Activated T-helper 1 cell treated with anti-CD3 and anti-CD28 coated beads, Interleukin-12 subunit alpha, Interleukin-12 subunit beta, Interleukin-2, Interleukin-4 antibody, amounts not matched to agents 30 ng/mL and 10 ng/mL and 1 ng/mL, durations not matched to agents 14 hours and 24 hours and 36 hours (primary cell): Measurements from ENCODE around the gene GPR156. TPM values are rescaled to one million over a fixed set of nuclear protein-coding genes. Genes with fewer than 3 reads are reported as not detected.

Experiments used
- DNase-seq: peaks from one replicate; pipeline ENCODE4 v3.0.0; 2021; ENCODE audit warnings: low spot score
- H3K27ac Mint-ChIP-seq: one replicate; pipeline ENCODE4 v1.8.0; 2021; ENCODE audit warnings: mild to moderate bottlenecking, mixed read lengths
- H3K27me3 Mint-ChIP-seq: one replicate; pipeline ENCODE4 v1.8.0; 2022; ENCODE audit warnings: mild to moderate bottlenecking, moderate library complexity, mixed read lengths; ENCODE audit not compliant: insufficient read depth
- H3K36me3 Mint-ChIP-seq: one replicate; pipeline ENCODE4 v1.8.0; 2021; ENCODE audit warnings: low read depth, mixed read lengths
- H3K4me1 Mint-ChIP-seq: one replicate; pipeline ENCODE4 v1.8.0; 2021; ENCODE audit warnings: low read depth, mixed read lengths
- H3K4me3 Mint-ChIP-seq: one replicate; pipeline ENCODE4 v1.8.0; 2021; ENCODE audit warnings: mild to moderate bottlenecking, moderate library complexity, mixed read lengths
- H3K9me3 Mint-ChIP-seq: one replicate; pipeline ENCODE4 v1.8.0; 2021; ENCODE audit warnings: mixed read lengths
- intact Hi-C: fragments of 100-400 bp; cut with micrococcal nuclease; formaldehyde crosslinking; loops from one replicate; pipeline ENCODE4 v1.15.1; 2024
- total RNA-seq: library from RNA; stranded (reverse); gene quantifications from 2 replicates; pipeline ENCODE4 v1.2.3, GENCODE V29; 2022

Gene GPR156
- total RNA-seq, 1 donor from 2014 or later = 0.18 TPM

GRCh38 chr3:120203016-120203415 lies 82.0 kb downstream of the GPR156 start:
- H3K27me3 Mint-ChIP-seq = no peaks in the 10 kb centered on the region
- intact Hi-C loops = no loop called here
- no peaks in the 10 kb centered on the region for H3K4me1 Mint-ChIP-seq
- H3K4me3 Mint-ChIP-seq = no peak overlapping the region
- no peak for DNase-seq
- H3K36me3 Mint-ChIP-seq = no peaks in the 10 kb centered on the region
- no peaks in the 10 kb centered on the region for H3K9me3 Mint-ChIP-seq
- H3K27ac Mint-ChIP-seq = no peak overlapping the region

DNA sequence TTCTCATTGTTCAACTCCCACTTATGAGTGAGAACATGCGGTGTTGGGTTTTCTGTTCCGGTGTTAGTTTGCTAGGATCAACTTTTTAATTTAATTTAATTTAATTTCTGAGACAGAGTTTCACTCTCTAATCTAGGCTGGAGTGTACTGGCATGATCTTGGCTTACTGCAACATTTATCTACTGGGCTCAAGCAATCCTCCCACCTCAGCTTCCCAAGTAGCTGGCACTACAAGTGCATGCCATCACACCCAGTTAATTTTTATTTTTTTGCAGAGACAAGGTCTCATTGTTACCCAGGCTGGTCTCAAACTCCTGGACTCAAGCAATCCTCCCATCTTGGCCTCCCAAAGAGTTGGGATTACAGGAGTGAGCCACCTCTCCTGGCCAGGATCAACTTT lies 82.7 kb downstream of the GPR156 start:
- DNase-seq = no peak
- H3K27me3 Mint-ChIP-seq = no peaks in the 10 kb centered on the region
- no peaks in the 10 kb centered on the region for H3K4me1 Mint-ChIP-seq
- intact Hi-C loops = no loop called here
- H3K36me3 Mint-ChIP-seq = no peaks in the 10 kb centered on the region
- no peaks in the 10 kb centered on the region for H3K9me3 Mint-ChIP-seq
- no peak overlapping the region for H3K27ac Mint-ChIP-seq
- H3K4me3 Mint-ChIP-seq = no peak overlapping the region

GRCh38 chr3:120200493-120201235 lies 84.4 kb downstream of the GPR156 start:
- H3K27ac Mint-ChIP-seq = no peak overlapping the region
- H3K4me1 Mint-ChIP-seq = no peaks in the 10 kb centered on the region
- no peak overlapping the region for H3K4me3 Mint-ChIP-seq
- no peak for DNase-seq
- intact Hi-C loops = no loop called here
- no peaks in the 10 kb centered on the region for H3K36me3 Mint-ChIP-seq
- H3K27me3 Mint-ChIP-seq = peaks cover 2% of the 10 kb centered on the region
- no peaks in the 10 kb centered on the region for H3K9me3 Mint-ChIP-seq

- Mint-ChIP-seq H3K9me3 (no peaks in the 10 kb centered on the region), H3K4me3 (no peak overlapping the region), H3K4me1 (no peaks in the 10 kb centered on the region), H3K27me3 (peaks cover 2% of the 10 kb centered on the region), H3K27ac (no peak overlapping the region), H3K36me3 (no peaks in the 10 kb centered on the region)
- intact Hi-C loops = loop anchor here (1.0 kb wide), 2 partner anchors 306 to 377 kb away; no protein-coding TSS in a partner anchor
- DNase-seq = no peak
Observed at GRCh38 chr3:120198305-120198878, 86.6 kb downstream of the GPR156 start.

- intact Hi-C loops = no loop called here
- Mint-ChIP-seq H3K36me3 (no peaks in the 10 kb centered on the region), H3K27me3 (peaks cover 2% of the 10 kb centered on the region), H3K4me1 (no peaks in the 10 kb centered on the region), H3K9me3 (no peaks in the 10 kb centered on the region), H3K4me3 (no peak overlapping the region), H3K27ac (no peak overlapping the region)
- no peak for DNase-seq
Observed at GRCh38 chr3:120196812-120197211, 88.2 kb downstream of the GPR156 start.

DNA sequence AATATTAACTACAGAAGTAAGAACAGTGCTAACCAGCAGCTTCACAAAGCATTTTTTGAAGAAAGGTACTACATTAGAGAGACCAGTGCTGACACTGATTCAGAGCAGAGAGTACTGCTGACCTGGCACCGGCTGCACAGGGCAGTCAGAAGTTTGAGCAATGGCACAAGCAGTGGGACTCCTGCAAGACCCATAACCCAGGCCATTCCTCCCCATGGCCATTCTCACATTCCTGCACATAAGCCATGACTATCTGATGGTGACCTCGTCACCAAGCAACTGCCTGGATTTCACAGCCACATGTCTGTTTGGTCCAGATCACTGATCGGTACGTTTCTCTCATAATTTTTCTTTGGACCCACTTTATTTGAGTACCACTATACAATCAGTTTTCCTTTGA lies 88.7 kb downstream of the GPR156 start:
- intact Hi-C loops = no loop called here
- Mint-ChIP-seq H3K4me1 (no peaks in the 10 kb centered on the region), H3K27me3 (peaks cover 2% of the 10 kb centered on the region), H3K9me3 (no peaks in the 10 kb centered on the region), H3K36me3 (no peaks in the 10 kb centered on the region), H3K27ac (no peak overlapping the region), H3K4me3 (no peak overlapping the region)
- no peak for DNase-seq

- H3K27me3 Mint-ChIP-seq = peaks cover 2% of the 10 kb centered on the region
- no peaks in the 10 kb centered on the region for H3K4me1 Mint-ChIP-seq
- no peak for DNase-seq
- no peak overlapping the region for H3K27ac Mint-ChIP-seq
- no peaks in the 10 kb centered on the region for H3K9me3 Mint-ChIP-seq
- H3K4me3 Mint-ChIP-seq = no peak overlapping the region
- no peaks in the 10 kb centered on the region for H3K36me3 Mint-ChIP-seq
- intact Hi-C loops = no loop called here
Observed at GRCh38 chr3:120193554-120193953, 91.5 kb downstream of the GPR156 start.

- Mint-ChIP-seq H3K27me3 (peaks cover 2% of the 10 kb centered on the region), H3K4me1 (no peaks in the 10 kb centered on the region), H3K4me3 (no peak overlapping the region), H3K9me3 (no peaks in the 10 kb centered on the region), H3K27ac (no peak overlapping the region), H3K36me3 (no peaks in the 10 kb centered on the region)
- no peak for DNase-seq
- intact Hi-C loops = no loop called here
Observed at GRCh38 chr3:120192579-120192978, 92.4 kb downstream of the GPR156 start.

DNA sequence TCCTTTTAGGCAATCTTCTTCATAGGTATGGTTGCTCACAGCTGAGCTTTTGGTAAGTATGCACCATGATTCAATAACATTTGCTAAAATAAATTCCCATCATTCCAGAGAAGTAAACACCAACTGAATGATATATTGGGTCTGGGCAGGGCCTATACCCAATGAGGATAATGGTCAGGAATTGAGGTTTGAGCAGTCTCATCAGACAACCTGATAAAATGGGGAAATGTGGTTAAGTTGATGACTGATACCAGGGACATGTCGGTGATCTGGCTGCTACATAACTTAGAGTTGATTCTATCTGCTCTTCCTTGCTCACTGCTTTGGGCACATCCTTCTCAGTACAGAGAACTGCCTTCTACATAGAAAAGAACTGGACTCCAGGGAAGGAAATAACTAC lies 92.9 kb downstream of the GPR156 start:
- Mint-ChIP-seq H3K4me1 (no peaks in the 10 kb centered on the region), H3K9me3 (no peaks in the 10 kb centered on the region), H3K36me3 (no peaks in the 10 kb centered on the region), H3K27me3 (peaks cover 2% of the 10 kb centered on the region), H3K27ac (no peak overlapping the region), H3K4me3 (no peak overlapping the region)
- no peak for DNase-seq
- intact Hi-C loops = no loop called here

- Mint-ChIP-seq H3K9me3 (no peaks in the 10 kb centered on the region), H3K4me1 (no peaks in the 10 kb centered on the region), H3K4me3 (no peak overlapping the region), H3K27me3 (peaks cover 6% of the 10 kb centered on the region), H3K36me3 (no peaks in the 10 kb centered on the region), H3K27ac (no peak overlapping the region)
- intact Hi-C loops = loop anchor here (1.0 kb wide), 2 partner anchors 291 to 362 kb away; no protein-coding TSS in a partner anchor
- no peak for DNase-seq
Observed at GRCh38 chr3:120182613-120183511, 102.2 kb downstream of the GPR156 start.

GRCh38 chr3:120181632-120182031 lies 103.4 kb downstream of the GPR156 start:
- Mint-ChIP-seq H3K36me3 (no peaks in the 10 kb centered on the region), H3K4me3 (no peak overlapping the region), H3K4me1 (no peaks in the 10 kb centered on the region), H3K27ac (no peak overlapping the region), H3K27me3 (peaks cover 11% of the 10 kb centered on the region), H3K9me3 (no peaks in the 10 kb centered on the region)
- no peak for DNase-seq
- intact Hi-C loops = no loop called here

DNA sequence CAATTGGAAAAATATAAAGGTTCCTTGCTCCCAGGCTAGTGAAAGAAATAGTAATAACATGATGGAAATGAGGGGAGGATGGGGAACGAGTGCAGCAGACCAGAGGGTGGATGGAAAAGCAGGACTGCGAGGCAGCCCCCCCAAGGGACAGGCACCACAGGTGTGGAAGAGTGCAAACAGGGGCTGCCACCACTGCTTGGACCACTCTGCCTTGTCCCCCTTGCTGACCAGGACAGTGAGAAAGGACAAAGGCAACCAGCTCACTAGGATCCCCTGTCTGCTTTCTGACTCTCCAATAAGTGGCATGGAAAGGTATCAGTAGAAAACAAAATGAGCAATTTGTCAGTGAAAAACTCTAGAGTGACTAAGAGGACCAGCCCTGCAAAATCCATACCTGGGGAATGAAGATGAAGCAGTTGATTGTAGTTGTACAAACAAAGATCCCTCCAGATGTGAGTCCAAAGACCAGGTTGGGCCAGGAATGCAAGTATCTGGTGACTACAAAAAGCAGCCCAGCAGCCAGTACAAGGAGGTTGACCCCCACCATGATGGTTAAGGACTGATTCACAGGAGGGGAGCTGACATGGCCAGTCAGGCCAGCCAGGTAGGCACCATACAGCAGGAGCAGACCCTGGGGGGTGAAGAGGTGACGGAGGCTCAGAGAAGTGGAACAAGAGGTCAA lies 104.2 kb downstream of the GPR156 start:
- Mint-ChIP-seq H3K9me3 (no peaks in the 10 kb centered on the region), H3K36me3 (no peaks in the 10 kb centered on the region), H3K27me3 (peaks cover 11% of the 10 kb centered on the region), H3K4me3 (no peak overlapping the region), H3K4me1 (no peaks in the 10 kb centered on the region), H3K27ac (no peak overlapping the region)
- DNase-seq = no peak
- intact Hi-C loops = no loop called here
